ENCODE data around the gene HPN. TPM values are rescaled to one million over a fixed set of nuclear protein-coding genes. Genes with fewer than 3 reads are reported as not detected.

The HPN gene
- total RNA-seq (2013; cell fraction: nucleolus; rRNA removed): not detected in 2 replicates
- total RNA-seq (2014; rRNA removed): not detected in 2 replicates
- total RNA-seq (2014; rRNA removed; fragmentation: Illumina TruSeq; extraction: Trizol): not detected in 2 replicates
- total RNA-seq (2021): 0.13 and 0.21 TPM in 2 replicates
- not detected for polyA plus RNA-seq (2011; ENCODE audit: low read depth)
- polyA plus RNA-seq (2011; rRNA removed): not detected in 2 replicates
- polyA plus RNA-seq (2011; cell fraction: cytosol; rRNA removed): not detected in 2 replicates
- 0.12 TPM in 1 of 2 replicates, not detected in the other for polyA plus RNA-seq (2011; cell fraction: nucleus; rRNA removed)
- polyA plus RNA-seq (2012): not detected in 2 replicates
- not detected in 2 replicates for polyA plus RNA-seq (2014; fragmentation: Illumina TruSeq; extraction: Trizol)
- not detected for polyA plus RNA-seq (2014; fragmentation: Nextera tagmentation; extraction: Ambion mirVana)
- 0.16 TPM in 1 of 2 replicates, not detected in the other for polyA plus RNA-seq (2014; rRNA removed)
- under 1 TPM in 1 of 2 experiments, not detected in 1; 0.35 TPM for polyA plus RNA-seq (2016; fragmentation: Nextera tagmentation; extraction: Ambion mirVana)
- not detected in 2 replicates for polyA minus RNA-seq (2011; rRNA and poly(A)+ RNA removed)
- polyA minus RNA-seq (2011; cell fraction: cytosol; rRNA and poly(A)+ RNA removed): not detected in 2 replicates
- not detected in 2 replicates for polyA minus RNA-seq (2011; cell fraction: nucleus; rRNA and poly(A)+ RNA removed)
- percentile 8 among the genes with signal in this experiment for Bru-seq, nascent RNA
- percentile 14 among the genes with signal in this experiment for BruChase-seq, experiment 1, labeled RNA remaining after a 6-hour chase
- BruChase-seq, experiment 2, labeled RNA remaining after a 2-hour chase: percentile 14 among the genes with signal in this experiment
- long read RNA-seq, experiment 1: 0 reads
- long read RNA-seq, experiment 2: 0 reads

DNA sequence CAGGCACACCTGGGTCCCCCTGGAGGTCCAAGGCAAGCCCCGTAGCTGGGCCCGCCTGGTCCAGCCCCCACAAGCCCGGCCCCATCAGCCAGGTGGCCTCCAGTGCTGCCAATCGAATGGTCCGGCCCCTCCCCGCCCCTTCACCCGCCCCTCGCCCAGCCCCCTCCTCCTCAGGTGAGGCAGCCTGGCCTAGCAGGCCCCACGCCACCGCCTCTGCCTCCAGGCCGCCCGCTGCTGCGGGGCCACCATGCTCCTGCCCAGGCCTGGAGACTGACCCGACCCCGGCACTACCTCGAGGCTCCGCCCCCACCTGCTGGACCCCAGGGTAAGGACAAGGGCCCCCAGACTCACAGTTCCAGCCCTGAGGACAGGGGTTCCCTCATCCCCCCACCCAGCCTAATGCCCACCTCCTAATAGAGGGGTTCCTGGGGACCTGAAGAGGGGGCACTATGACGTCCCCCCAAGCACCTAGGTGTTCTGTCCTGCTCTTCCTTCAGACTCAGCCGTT, at the start of gene HPN:
HPN (plus strand) TSS at position 174 of the 508 bp plus-strand sequence. CDS start 786 bp downstream, outside the sequence.
- H3K27me3 ChIP-seq (replicated peaks in 1 of 2; ENCODE audit: control insufficient read depth in 2 of 2, insufficient read depth in 2 of 2, low read length in 1 of 2): peaks cover 0 to 5% of the 10 kb centered on the region in 2 experiments; a peak in 3 of 4 replicates
- no peaks in the 10 kb centered on the region for H3K36me3 ChIP-seq (ENCODE audit: control insufficient read depth in 2 of 2, insufficient read depth in 2 of 2, low read length in 1 of 2)
- SMC1A ChIA-PET (ENCODE audit: uncharacterized antibody, unreplicated experiment): no interaction called here
- 71% methylated on average over 9 of the region's 19 CpGs for whole genome bisulfite sequencing (ENCODE audit: insufficient coverage, insufficient replicate concordance, low lambda C conversion rate, missing lambda C conversion rate)
- ATAC-seq: no peak
- no TSS peak for BruUV-seq (replicated peaks)
- POLR2A ChIA-PET: no interaction called here
- H3K9ac ChIP-seq (ENCODE audit: control insufficient read depth, insufficient read depth, low read length): no peak within 1 kb of the TSS
- intact Hi-C loops (cut with micrococcal nuclease; ENCODE audit: unreplicated experiment) (no loop called here), in situ Hi-C loops (cut with MboI) (no loop called here)
- no peak within 1 kb of the TSS for H3K4me3 ChIP-seq
- H4K20me1 ChIP-seq (ENCODE audit: control insufficient read depth, insufficient read depth): no peaks in the 10 kb centered on the region
- RAD21 ChIA-PET (ENCODE audit: unreplicated experiment): no interaction called here
- no peaks in the 10 kb centered on the region for H3K9me3 ChIP-seq (replicated peaks; ENCODE audit: control insufficient read depth, insufficient read depth, low read length)
- H2AFZ ChIP-seq (ENCODE audit: control insufficient read depth, low read depth, low read length): peak within 1 kb of the TSS; percentile 34; the same call in 1 of the 2 replicates
- no peaks in the 10 kb centered on the region for H3K79me2 ChIP-seq (ENCODE audit: control insufficient read depth, insufficient read depth, low read length)
- CTCF ChIA-PET: no interaction called here
- H3K4me1 ChIP-seq (ENCODE audit: control insufficient read depth, insufficient read depth, low read length): peaks cover 13% of the 10 kb centered on the region
- no peak within 1 kb of the TSS for H3K27ac ChIP-seq (ENCODE audit: control insufficient read depth, insufficient read depth)
- no peak for FAIRE-seq
- H3K4me2 ChIP-seq (ENCODE audit: control insufficient read depth, insufficient read depth): no peak within 1 kb of the TSS
- no peak for DNase-seq (ENCODE audit: low read depth, low spot score)
- TF ChIP-seq PAX8 (IDR thresholded peaks at IDR 0.05) (no peak), MYB (IDR thresholded peaks at IDR 0.05; ENCODE audit: borderline replicate concordance, low read depth, low read length) (no peak), FOXK2 (IDR thresholded peaks at IDR 0.05) (no peak), NFXL1 (IDR thresholded peaks at IDR 0.05; ENCODE audit: borderline replicate concordance) (no peak), KLF5 (IDR thresholded peaks at IDR 0.05; ENCODE audit: partially characterized antibody) (no peak), WRNIP1 (IDR thresholded peaks at IDR 0.05; ENCODE audit: borderline replicate concordance, low read depth, low read length) (no peak)
- TF ChIP-seq, protein P1, sequence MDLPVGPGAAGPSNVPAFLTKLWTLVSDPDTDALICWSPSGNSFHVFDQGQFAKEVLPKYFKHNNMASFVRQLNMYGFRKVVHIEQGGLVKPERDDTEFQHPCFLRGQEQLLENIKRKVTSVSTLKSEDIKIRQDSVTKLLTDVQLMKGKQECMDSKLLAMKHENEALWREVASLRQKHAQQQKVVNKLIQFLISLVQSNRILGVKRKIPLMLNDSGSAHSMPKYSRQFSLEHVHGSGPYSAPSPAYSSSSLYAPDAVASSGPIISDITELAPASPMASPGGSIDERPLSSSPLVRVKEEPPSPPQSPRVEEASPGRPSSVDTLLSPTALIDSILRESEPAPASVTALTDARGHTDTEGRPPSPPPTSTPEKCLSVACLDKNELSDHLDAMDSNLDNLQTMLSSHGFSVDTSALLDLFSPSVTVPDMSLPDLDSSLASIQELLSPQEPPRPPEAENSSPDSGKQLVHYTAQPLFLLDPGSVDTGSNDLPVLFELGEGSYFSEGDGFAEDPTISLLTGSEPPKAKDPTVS (IDR thresholded peaks at IDR 0.05; ENCODE audit: low read depth, low read length): no peak
- TF ChIP-seq, protein P2, sequence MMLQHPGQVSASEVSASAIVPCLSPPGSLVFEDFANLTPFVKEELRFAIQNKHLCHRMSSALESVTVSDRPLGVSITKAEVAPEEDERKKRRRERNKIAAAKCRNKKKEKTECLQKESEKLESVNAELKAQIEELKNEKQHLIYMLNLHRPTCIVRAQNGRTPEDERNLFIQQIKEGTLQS (IDR thresholded peaks at IDR 0.05; ENCODE audit: borderline replicate concordance, extremely low read depth, low read depth, low read length): no peak
- TF ChIP-seq, protein P3, sequence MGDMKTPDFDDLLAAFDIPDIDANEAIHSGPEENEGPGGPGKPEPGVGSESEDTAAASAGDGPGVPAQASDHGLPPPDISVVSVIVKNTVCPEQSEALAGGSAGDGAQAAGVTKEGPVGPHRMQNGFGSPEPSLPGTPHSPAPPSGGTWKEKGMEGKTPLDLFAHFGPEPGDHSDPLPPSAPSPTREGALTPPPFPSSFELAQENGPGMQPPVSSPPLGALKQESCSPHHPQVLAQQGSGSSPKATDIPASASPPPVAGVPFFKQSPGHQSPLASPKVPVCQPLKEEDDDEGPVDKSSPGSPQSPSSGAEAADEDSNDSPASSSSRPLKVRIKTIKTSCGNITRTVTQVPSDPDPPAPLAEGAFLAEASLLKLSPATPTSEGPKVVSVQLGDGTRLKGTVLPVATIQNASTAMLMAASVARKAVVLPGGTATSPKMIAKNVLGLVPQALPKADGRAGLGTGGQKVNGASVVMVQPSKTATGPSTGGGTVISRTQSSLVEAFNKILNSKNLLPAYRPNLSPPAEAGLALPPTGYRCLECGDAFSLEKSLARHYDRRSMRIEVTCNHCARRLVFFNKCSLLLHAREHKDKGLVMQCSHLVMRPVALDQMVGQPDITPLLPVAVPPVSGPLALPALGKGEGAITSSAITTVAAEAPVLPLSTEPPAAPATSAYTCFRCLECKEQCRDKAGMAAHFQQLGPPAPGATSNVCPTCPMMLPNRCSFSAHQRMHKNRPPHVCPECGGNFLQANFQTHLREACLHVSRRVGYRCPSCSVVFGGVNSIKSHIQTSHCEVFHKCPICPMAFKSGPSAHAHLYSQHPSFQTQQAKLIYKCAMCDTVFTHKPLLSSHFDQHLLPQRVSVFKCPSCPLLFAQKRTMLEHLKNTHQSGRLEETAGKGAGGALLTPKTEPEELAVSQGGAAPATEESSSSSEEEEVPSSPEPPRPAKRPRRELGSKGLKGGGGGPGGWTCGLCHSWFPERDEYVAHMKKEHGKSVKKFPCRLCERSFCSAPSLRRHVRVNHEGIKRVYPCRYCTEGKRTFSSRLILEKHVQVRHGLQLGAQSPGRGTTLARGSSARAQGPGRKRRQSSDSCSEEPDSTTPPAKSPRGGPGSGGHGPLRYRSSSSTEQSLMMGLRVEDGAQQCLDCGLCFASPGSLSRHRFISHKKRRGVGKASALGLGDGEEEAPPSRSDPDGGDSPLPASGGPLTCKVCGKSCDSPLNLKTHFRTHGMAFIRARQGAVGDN (IDR thresholded peaks at IDR 0.05): no peak
- TF ChIP-seq, protein P4, sequence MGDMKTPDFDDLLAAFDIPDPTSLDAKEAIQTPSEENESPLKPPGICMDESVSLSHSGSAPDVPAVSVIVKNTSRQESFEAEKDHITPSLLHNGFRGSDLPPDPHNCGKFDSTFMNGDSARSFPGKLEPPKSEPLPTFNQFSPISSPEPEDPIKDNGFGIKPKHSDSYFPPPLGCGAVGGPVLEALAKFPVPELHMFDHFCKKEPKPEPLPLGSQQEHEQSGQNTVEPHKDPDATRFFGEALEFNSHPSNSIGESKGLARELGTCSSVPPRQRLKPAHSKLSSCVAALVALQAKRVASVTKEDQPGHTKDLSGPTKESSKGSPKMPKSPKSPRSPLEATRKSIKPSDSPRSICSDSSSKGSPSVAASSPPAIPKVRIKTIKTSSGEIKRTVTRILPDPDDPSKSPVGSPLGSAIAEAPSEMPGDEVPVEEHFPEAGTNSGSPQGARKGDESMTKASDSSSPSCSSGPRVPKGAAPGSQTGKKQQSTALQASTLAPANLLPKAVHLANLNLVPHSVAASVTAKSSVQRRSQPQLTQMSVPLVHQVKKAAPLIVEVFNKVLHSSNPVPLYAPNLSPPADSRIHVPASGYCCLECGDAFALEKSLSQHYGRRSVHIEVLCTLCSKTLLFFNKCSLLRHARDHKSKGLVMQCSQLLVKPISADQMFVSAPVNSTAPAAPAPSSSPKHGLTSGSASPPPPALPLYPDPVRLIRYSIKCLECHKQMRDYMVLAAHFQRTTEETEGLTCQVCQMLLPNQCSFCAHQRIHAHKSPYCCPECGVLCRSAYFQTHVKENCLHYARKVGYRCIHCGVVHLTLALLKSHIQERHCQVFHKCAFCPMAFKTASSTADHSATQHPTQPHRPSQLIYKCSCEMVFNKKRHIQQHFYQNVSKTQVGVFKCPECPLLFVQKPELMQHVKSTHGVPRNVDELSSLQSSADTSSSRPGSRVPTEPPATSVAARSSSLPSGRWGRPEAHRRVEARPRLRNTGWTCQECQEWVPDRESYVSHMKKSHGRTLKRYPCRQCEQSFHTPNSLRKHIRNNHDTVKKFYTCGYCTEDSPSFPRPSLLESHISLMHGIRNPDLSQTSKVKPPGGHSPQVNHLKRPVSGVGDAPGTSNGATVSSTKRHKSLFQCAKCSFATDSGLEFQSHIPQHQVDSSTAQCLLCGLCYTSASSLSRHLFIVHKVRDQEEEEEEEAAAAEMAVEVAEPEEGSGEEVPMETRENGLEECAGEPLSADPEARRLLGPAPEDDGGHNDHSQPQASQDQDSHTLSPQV (IDR thresholded peaks at IDR 0.05): no peak
